ENCODE measurements around the gene SLC39A9.

DNA sequence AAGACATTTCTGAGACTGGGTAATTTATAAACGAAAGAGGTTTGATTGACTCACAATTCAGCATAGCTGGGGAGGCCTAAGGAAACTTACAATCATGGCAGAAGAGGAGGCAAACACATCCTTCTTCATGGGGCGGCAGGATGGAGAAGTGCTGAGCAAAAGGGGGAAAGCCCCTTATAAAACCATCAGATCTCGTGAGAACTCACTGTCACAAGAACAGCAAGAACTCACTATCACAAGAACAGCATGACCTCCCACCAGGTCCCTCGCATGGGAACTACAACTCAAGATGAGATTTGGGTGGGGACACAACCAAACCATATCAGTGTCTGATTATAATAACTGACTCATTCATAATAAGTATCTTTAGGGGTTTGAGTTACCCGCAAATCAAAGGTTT lies 6.4 kb downstream of the SLC39A9 start:
- TF ChIP-seq GATA2 (IDR thresholded peaks at IDR 0.05; ENCODE audit: low read depth, low read length) (no peak), GATA3 (IDR thresholded peaks at IDR 0.05; ENCODE audit: low read depth, low read length) (no peak)
